Measurements from ENCODE around the gene MICALL1.

MICALL1 gene

DNA sequence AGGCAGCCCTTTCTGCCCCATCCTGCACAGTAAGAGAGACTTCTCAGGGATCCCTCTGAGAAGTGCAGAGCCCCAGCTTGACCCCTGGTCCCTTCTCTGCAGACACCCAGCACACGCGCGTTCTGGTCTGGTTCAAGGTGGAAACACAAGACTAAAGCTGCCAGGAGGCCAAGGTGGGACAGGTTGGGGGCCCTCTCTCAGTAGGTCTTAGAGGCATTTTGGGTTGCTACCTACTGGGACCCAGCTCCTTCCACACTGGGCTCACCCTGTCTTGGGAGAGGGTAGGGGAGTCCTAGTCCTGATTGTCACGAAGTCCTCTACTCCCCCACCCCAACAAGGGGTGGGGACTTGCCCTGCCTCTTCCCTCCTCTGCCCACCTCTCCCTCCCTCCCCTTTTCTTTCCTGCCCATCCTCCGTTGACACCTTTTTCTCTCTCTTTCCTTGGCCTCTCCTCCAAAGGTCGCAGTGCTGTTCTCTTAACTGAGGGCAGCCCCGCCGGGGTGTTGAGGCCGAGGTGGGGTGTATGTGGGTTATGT, 79.0 kb downstream of the MICALL1 start:
- Histone ChIP-seq H3K27ac (ENCODE audit: low read depth, low read length, poor library complexity, severe bottlenecking) (no peak overlapping the region), H3K27me3 (ENCODE audit: insufficient read depth, low read length) (no peaks in the 10 kb centered on the region), H3K4me2 (ENCODE audit: low read length) (no peak overlapping the region), H3F3A (ENCODE audit: insufficient read depth, low read length) (no peaks in the 10 kb centered on the region), H4K20me1 (ENCODE audit: insufficient read depth, low read length) (no peaks in the 10 kb centered on the region), H3K4me1 (ENCODE audit: insufficient read depth, low read length, severe bottlenecking) (no peaks in the 10 kb centered on the region), H3K9ac (ENCODE audit: low read length) (no peak overlapping the region), H3K36me3 (ENCODE audit: insufficient read depth, low read length) (no peaks in the 10 kb centered on the region; the same call in 1 of the 2 replicates), H2AFZ (ENCODE audit: low read length) (no peak overlapping the region), H3K9me3 (ENCODE audit: low read length) (no peaks in the 10 kb centered on the region), H3K79me2 (ENCODE audit: insufficient read depth, low read length) (no peaks in the 10 kb centered on the region), H3K9me2 (ENCODE audit: low read depth, low read length) (no peaks in the 10 kb centered on the region), H3K4me3 (ENCODE audit: low read depth, low read length, poor library complexity, severe bottlenecking) (no peak overlapping the region)
- TF ChIP-seq, protein P1, sequence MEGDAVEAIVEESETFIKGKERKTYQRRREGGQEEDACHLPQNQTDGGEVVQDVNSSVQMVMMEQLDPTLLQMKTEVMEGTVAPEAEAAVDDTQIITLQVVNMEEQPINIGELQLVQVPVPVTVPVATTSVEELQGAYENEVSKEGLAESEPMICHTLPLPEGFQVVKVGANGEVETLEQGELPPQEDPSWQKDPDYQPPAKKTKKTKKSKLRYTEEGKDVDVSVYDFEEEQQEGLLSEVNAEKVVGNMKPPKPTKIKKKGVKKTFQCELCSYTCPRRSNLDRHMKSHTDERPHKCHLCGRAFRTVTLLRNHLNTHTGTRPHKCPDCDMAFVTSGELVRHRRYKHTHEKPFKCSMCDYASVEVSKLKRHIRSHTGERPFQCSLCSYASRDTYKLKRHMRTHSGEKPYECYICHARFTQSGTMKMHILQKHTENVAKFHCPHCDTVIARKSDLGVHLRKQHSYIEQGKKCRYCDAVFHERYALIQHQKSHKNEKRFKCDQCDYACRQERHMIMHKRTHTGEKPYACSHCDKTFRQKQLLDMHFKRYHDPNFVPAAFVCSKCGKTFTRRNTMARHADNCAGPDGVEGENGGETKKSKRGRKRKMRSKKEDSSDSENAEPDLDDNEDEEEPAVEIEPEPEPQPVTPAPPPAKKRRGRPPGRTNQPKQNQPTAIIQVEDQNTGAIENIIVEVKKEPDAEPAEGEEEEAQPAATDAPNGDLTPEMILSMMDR (IDR thresholded peaks at IDR 0.05; ENCODE audit: low read length), result no peak
- no peak for TF ChIP-seq EZH2 (IDR thresholded peaks at IDR 0.05; ENCODE audit: borderline replicate concordance, low read length)

DNA sequence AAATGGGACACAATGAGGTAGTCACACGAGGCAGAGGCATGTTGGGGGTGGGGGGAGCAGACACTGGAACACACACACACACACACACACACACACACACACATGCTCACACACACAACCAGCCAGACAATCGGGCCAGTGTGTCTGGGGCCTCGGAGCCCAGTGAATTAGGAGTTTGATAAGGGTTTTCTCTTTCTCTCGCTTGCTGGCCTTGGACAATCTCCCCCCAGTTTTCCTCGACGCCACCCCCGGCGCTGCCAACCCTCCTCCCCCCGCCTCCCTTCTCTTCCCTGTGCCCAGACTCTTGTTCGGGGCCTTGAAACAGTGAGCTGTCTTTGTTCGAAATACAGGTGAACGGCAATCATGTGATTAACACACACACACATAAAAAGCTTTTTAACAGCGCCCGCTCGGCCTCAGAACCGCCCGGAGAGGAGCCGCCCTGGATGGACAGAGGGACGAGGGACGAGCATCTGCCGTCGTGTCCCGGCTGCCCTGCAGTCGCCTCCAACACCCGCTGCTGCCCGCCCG, 79.7 kb downstream of the MICALL1 start:
- Histone ChIP-seq H4K20me1 (ENCODE audit: insufficient read depth, low read length) (no peaks in the 10 kb centered on the region), H3K4me3 (ENCODE audit: low read depth, low read length, poor library complexity, severe bottlenecking) (no peak overlapping the region), H3K4me1 (ENCODE audit: insufficient read depth, low read length, severe bottlenecking) (no peaks in the 10 kb centered on the region), H3K36me3 (ENCODE audit: insufficient read depth, low read length) (no peaks in the 10 kb centered on the region), H3F3A (ENCODE audit: insufficient read depth, low read length) (no peaks in the 10 kb centered on the region), H3K27ac (ENCODE audit: low read depth, low read length, poor library complexity, severe bottlenecking) (no peak overlapping the region), H3K9me3 (ENCODE audit: low read length) (no peaks in the 10 kb centered on the region), H3K79me2 (ENCODE audit: insufficient read depth, low read length) (no peaks in the 10 kb centered on the region), H3K9ac (ENCODE audit: low read length) (no peak overlapping the region), H3K9me2 (ENCODE audit: low read depth, low read length) (no peaks in the 10 kb centered on the region), H2AFZ (ENCODE audit: low read length) (no peak overlapping the region), H3K27me3 (ENCODE audit: insufficient read depth, low read length) (no peaks in the 10 kb centered on the region), H3K4me2 (ENCODE audit: low read length) (no peak overlapping the region)
- no peak for TF ChIP-seq EZH2 (IDR thresholded peaks at IDR 0.05; ENCODE audit: borderline replicate concordance, low read length)
- TF ChIP-seq, protein P1 (IDR thresholded peaks at IDR 0.05; ENCODE audit: low read length), result no peak

DNA sequence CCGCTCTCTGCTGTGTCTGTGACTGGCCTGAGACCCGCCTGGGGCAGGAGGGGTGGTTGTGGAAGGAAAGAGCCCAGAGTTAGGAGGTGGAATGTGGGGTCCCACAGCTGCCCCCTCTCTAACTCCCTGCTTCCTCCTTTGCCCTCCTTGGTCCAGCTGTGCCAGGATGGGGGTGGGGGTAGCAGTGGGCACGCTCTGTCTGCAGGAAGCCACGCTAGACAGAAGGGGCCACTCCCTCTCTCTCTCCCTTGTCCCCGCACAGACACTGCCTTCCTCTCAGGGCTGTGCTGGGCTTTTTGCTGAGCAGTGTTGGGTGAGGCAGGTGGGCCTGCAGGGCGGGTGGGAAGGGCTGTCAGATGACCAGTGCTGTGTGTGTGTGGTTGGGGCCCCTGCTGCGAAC, 80.3 kb downstream of the MICALL1 start:
- Histone ChIP-seq H2AFZ (ENCODE audit: low read length) (no peak overlapping the region), H3K4me3 (ENCODE audit: low read depth, low read length, poor library complexity, severe bottlenecking) (no peak overlapping the region), H3K9me2 (ENCODE audit: low read depth, low read length) (no peaks in the 10 kb centered on the region), H3F3A (ENCODE audit: insufficient read depth, low read length) (no peaks in the 10 kb centered on the region), H3K4me1 (ENCODE audit: insufficient read depth, low read length, severe bottlenecking) (no peaks in the 10 kb centered on the region), H3K9me3 (ENCODE audit: low read length) (no peaks in the 10 kb centered on the region), H4K20me1 (ENCODE audit: insufficient read depth, low read length) (no peaks in the 10 kb centered on the region), H3K27ac (ENCODE audit: low read depth, low read length, poor library complexity, severe bottlenecking) (no peak overlapping the region), H3K27me3 (ENCODE audit: insufficient read depth, low read length) (no peaks in the 10 kb centered on the region), H3K4me2 (ENCODE audit: low read length) (no peak overlapping the region), H3K9ac (ENCODE audit: low read length) (no peak overlapping the region), H3K79me2 (ENCODE audit: insufficient read depth, low read length) (no peaks in the 10 kb centered on the region), H3K36me3 (ENCODE audit: insufficient read depth, low read length) (no peaks in the 10 kb centered on the region)
- TF ChIP-seq, protein P1 (IDR thresholded peaks at IDR 0.05; ENCODE audit: low read length), result no peak
- TF ChIP-seq EZH2 (IDR thresholded peaks at IDR 0.05; ENCODE audit: borderline replicate concordance, low read length), result no peak
